ENCODE results near the gene MMP21.

MMP21 gene

GRCh38 chr10:125792342-125793300, 17.0 kb upstream of the MMP21 start:
- no peak for DNase-seq (ENCODE audit: low spot score)

- DNase-seq (ENCODE audit: low spot score): no peak
These were observed 12.8 kb upstream of the MMP21 start for GRCh38 chr10:125788156-125789034.

DNA sequence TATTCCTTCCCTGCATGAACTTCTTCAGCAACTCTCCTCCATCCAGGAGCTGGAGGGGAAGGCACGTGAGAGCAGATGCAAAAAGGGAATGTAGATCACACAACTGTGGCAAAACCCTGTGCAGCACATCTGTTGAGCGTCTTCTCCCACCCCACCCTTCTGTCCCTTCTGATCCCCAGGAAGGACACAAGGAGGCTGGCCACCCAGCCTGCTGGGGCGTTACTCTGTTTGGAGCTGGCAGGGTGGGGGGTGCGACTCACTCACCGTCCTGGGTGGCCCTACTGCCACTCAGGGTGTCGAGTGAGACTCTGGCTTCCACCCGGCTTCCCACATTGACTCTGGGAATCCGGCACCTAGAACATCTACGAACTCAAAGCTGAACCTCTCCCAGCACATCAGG, 10.2 kb upstream of the MMP21 start:
- DNase-seq (ENCODE audit: low spot score): no peak

DNA sequence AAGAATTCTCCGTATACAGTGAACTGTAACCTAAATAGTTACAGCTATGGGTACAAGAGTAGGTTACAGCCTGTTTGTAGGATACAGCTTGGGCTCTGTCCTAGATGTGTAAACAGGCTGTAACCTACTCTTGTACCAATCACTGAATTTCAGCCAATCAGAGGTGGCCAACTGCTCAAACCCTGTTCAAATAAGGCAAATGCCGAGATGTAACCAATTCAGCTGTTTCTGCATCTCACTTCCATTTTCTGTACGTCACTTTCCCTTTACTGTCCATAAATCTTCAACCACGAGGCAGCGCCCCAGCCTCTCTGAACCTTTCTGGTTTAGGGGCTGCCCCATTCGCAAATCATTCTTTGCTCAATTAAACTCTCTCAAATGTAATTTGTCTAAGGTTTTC, 8.3 kb upstream of the MMP21 start:
- DNase-seq (ENCODE audit: low spot score): no peak

- no peak for DNase-seq (ENCODE audit: low spot score)
These were observed 7.8 kb upstream of the MMP21 start for GRCh38 chr10:125783408-125783807.

DNA sequence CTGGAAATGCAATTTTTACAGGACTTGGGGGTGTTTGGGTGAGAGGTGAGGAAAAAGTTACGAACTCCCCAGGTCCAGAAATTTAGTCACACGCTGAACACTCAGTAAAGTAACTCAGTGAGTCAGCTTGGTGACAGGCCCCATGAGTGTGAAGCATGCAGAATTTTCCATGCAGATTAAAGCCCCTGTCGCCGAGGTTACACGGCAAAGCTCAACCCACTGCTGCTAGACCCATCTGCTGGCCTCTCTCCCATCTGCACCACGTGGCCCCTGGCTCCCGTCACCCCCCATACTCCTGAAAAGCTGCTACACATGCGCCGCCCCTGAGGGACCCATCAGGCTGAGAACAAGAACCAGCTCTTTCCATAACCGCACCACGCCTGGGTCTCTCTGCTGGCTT, 7.0 kb upstream of the MMP21 start:
- DNase-seq (ENCODE audit: low spot score): no peak

GRCh38 chr10:125782054-125782453, 6.4 kb upstream of the MMP21 start:
- DNase-seq (ENCODE audit: low spot score): no peak

DNA sequence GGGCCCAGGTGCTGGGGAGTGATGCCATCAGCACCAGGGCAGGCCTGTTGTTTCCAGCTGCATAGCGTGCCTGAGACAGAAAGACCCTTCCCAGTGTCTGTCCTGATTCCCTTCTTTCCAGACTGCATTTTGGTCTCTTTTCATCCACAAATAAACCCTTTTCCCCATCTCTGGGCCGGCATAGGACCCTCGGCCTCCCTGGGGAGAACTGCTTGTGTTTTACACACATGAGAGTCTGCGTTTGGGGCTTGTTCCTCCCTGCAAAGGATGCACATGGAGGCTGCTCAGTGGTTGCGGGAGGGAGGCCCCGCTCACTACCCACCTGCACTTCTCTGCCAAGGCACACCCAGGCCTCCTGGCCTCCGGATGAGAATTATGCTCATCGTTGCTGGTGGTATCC, 5.8 kb upstream of the MMP21 start:
- DNase-seq (ENCODE audit: low spot score): no peak

DNA sequence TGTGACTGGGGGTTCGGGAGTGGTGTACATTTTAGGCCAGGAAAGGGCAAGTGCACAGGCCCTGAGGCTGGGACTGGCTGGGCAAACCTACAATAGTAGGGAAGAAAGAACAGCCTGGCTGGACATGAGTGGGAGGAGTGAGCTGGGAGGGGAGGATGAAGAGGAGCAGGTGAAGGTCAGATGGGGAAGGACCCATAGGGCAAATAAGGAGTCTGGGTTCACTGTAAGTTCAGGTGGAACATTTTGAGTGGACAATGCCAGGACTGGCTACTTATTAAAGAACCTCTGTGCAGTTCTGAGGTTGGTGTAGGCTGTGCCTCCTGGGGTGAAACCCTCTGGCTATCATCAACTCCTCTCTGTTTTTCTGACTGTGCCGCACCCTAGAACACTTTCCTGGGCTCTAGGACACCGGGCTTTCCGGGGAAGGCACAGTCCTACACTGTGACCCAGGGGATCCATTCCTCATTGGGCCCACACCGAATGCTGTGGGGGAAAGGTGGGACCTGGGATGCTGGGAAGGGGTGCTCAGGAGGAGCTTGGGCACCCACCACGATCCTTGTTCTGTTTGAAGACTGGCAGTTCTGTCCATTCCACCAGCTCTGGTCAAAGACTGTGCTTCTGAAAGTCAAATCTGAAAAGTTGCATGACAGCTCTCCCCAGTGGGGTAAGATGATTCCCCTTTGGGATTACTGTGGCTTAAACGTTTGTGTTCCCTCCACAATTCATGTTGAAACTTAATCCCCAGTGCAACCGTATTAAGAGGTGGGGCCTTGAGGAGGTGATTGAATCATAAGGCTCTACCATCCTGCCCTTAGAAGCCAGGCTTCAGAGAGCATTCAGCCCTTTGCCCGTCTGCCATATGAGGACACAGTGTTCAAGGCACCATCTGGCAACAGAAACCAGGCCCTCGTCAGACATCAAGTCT, 4.0 kb upstream of the MMP21 start:
- DNase-seq (ENCODE audit: low spot score): no peak

DNA sequence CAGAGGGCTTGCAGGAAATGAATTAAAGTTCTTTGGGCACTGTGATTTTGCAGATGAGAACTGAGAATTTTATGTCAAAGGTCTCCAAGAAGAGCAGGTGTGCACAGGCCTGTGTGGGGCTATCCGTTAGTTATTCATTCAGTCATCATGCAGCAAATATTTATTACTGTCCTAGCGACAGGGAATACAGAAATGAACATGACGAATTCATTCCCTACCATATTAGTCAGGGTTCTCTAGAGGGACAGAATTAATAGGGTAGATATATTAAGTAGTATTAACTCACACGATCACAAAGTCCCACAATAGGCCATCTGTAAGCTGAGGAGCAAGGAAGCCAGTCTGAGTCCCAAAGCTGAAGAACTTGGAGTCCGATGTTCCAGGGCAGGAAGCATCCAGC, 2.9 kb upstream of the MMP21 start:
- no peak for DNase-seq (ENCODE audit: low spot score)

GRCh38 chr10:125777806-125778205, 2.2 kb upstream of the MMP21 start:
- no peak for DNase-seq (ENCODE audit: low spot score)

DNA sequence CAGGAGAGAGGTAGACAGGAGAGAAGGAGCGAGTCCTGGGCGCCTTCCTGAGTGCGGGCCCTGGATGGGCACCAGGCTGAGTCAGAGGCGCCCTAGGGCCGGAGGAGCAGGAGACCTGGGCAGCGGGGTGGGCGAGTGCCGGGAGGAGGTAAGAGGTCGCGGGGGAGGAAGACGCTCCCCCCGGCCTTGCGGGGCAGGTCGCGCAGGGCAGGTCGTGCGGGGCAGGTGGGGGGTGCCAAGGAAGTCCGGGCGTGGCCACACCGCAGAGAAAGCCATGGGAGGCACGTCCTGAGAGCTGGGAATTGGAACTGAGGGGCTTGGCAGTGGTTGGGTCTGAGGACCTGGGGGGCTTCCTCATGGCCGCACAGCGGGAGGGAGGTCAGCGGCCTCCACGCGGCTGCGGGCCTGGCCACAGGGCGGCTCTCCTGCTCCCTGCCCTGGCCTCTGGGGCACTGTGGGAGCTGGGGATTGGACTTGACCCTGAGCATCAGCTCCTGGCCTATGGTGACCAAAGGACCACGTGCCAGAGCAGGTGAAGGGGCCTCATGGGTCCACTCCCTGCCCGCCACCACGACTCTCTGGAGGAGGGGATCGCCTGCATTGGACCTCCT, 935 bp downstream of the MMP21 start:
- DNase-seq (ENCODE audit: low spot score): no peak

- DNase-seq (ENCODE audit: low spot score): no peak
These were observed 1.7 kb downstream of the MMP21 start for GRCh38 chr10:125773687-125774543.

DNA sequence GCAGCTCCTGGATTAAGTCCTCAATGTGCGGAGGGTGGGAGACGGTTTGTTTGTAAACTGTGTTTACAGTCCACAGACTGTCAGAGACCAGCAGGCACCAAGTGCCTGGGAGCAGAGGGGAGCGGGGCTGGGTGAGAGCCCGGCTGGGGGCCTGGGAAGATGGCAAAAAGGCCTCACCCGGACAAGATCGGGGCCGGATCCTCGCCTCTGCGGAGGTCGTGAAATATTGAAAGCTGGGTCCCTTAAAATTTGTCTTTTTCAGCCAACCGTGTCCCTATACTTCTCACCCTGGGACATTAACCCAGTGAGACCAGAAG, 2.8 kb downstream of the MMP21 start:
- no peak for DNase-seq (ENCODE audit: low spot score)

DNA sequence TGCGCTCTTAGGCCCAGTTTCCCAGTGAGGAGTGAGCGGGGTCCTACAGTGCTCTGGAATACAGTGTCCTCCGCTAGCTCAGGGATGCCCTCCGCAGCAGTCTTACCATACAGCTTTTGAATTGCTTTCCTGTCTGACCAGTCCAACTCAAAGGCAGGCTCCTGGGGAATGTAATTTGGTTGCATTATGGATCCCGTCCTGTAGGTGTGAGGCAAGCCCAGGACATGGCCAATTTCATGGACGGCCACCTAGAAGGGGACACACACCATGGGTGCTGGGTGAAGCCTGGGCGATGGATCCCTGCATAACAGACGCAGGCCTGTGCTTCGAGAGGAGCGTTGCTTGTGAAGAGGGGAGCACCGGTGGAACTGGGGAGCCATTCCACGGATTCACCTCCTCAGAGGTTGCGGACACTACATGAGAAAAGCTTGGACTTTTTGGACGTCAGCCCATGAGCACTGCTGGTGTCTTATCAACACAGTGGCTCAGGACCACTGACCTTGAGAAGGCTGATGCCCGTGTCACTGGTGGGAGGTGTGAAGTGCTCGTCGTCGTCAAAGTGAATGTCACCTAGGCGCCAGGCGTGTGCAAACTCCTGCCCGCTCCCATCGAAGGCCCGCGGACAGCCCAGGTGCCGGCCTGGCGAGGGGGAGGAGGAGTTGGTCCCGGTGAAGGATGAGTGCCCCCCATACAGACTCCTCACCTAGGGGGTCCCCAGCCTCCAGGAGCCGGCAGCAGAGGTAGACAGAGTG, 3.3 kb downstream of the MMP21 start:
- no peak for DNase-seq (ENCODE audit: low spot score)

GRCh38 chr10:125770844-125771243, 4.8 kb downstream of the MMP21 start:
- no peak for DNase-seq (ENCODE audit: low spot score)

GRCh38 chr10:125769175-125769574, 6.4 kb downstream of the MMP21 start:
- no peak for DNase-seq (ENCODE audit: low spot score)

DNA sequence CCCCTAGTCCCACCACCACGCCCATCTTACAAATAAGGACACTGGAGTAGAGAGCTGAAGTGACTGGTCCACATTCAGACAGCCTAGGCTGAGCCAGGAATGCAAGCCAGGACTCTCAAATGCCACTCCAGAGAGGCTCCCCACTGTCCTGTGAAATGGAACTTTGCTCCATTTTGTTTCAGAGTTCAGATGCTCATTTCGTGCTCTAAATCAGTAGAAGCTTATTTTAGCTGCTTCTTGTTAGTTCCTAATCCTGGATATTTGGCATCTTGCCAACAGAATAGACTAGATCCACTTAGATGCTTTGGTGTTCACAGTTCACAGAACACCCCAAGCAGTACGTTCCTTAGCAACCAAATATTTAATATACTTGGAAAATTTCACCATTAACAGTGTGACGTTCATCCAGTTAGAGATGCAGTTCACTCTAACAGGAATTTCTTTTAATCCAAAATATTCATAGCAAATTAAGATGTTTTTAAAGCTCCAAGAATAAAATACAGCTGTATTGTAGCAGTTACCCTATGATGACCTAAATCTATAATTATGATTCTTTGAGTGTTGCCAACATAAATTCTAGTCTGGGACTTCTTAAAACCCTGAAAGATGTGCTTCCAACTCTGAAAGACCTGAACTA, 7.3 kb downstream of the MMP21 start:
- peak; percentile 46 for DNase-seq (ENCODE audit: low spot score)

DNA sequence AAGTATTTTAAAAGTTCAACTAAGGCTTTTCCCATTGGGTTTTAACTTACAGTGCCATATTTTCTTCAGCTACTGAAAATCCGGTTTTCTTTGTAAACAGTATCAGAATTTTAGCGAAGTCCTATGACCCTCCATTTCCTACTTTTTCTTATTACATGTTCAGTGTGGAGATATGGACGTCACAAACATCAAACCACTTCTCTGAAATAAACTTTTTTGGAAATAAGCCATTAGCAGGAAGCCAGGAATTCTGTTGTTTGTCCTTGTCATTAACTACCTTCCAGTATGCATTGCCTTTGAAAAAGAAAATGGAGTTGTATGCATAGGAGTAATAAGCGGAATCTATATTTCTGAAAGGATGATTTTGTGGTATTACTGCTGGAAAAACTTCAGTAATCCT, 9.1 kb downstream of the MMP21 start:
- DNase-seq (ENCODE audit: low spot score): no peak
